Heart left ventricle (tissue), 16 donors: ENCODE data around the gene PACSIN1. TPM values are rescaled to one million over a fixed set of nuclear protein-coding genes. Genes with fewer than 3 reads are reported as not detected.

Experiments
- ATAC-seq, 4 donors: fragments of 200-7000 bp; cut with Tn5 transposase; one replicate each; pipeline ENCODE4 v1.9.1; 2020 to 2022; ENCODE audit warnings: moderate library complexity in 4 of 4, mild to moderate bottlenecking in 3 of 4, moderate number of reproducible peaks in 1 of 4
- DNase-seq, 5 donors: peaks; one replicate each; pipeline ENCODE4 v3.0.0-alpha.2; 2020
- H3K27ac ChIP-seq, 12 donors: fragments of 200-600 bp; sonication (generic) in 4 of 12; one replicate each; pipeline versions ENCODE4 v1.5.0 to v1.8.0; 2016 to 2022; ENCODE audit warnings: mild to moderate bottlenecking in 2 of 12
- H3K27me3 ChIP-seq, 9 donors: fragments of 200-600 bp; sonication (generic) in 2 of 9; one replicate each; pipeline versions ENCODE4 v1.5.1 to v1.8.0; 2016 to 2022; ENCODE audit warnings: mild to moderate bottlenecking in 3 of 9
- H3K36me3 ChIP-seq, 9 donors: fragments of 200-600 bp; sonication (generic) in 2 of 9; one replicate each; pipeline versions ENCODE4 v1.5.0 to v1.8.0; 2018 to 2022; ENCODE audit warnings: mild to moderate bottlenecking in 2 of 9
- H3K4me1 ChIP-seq, 12 donors: fragments of 200-600 bp; sonication (generic) in 4 of 12; one replicate each; pipeline versions ENCODE4 v1.5.0 to v1.8.0; 2016 to 2022; ENCODE audit warnings: mild to moderate bottlenecking in 3 of 12
- H3K4me3 ChIP-seq, 12 donors: fragments of 200-600 bp; sonication (generic) in 4 of 12; one replicate each; pipeline versions ENCODE4 v1.5.0 to v1.8.0; 2017 to 2022; ENCODE audit warnings: mild to moderate bottlenecking in 9 of 12, moderate library complexity in 4 of 12
- H3K9me3 ChIP-seq, 12 donors: fragments of 200-600 bp; sonication (generic) in 4 of 12; one replicate each; pipeline versions ENCODE4 v1.5.0 to v1.8.0; 2016 to 2022; ENCODE audit warnings: mild to moderate bottlenecking in 1 of 12
- POLR2A ChIP-seq, 2 donors: fragments of 450-650 bp; IDR thresholded peaks; one replicate each; pipeline ENCODE4 v1.6.1; 2017; ENCODE audit warnings: antibody characterized with exemption in 2 of 2, mild to moderate bottlenecking in 2 of 2, moderate library complexity in 2 of 2
- WGBS, 4 donors: extraction: QIAGEN DNeasy Blood & Tissue Kit in 2 of 4; methylation state at CpG; one replicate each; pipeline versions ENCODE4 v1.1.5 to v1.1.7; 2013 to 2018; 5-methylcytosine and 5-hydroxymethylcytosine counted together
- intact Hi-C, 10 donors: fragments of 100-400 bp; cut with DNase I; formaldehyde crosslinking; loops; one replicate each; pipeline versions ENCODE4 v1.11.1 to v1.14.2; 2022
- polyA plus RNA-seq, 2 donors: library from polyadenylated mRNA; stranded (reverse); fragments of 200-250 nt; gene quantifications; one replicate each; pipeline ENCODE4 v1.2.3, GENCODE V29; 2013
- total RNA-seq, 9 donors: library from RNA; depleted of rRNA in 2 of 9; stranded (reverse); fragments of >200 nt in 2 of 9; fragmentation: NEBNext Ultra II Directional in 3 of 9; extraction: Animal tissue kit (Norgen Biotek cat#: 25700) in 3 of 9; gene quantifications; one replicate each; pipeline versions ENCODE4 v1.1.0 to v1.2.4, GENCODE V29; 2016 to 2023
- TF ChIP-seq, protein P1 (sequence below), 12 donors: fragments of 200-600 bp; sonication (generic) in 4 of 12; IDR thresholded peaks; one replicate each; pipeline versions ENCODE4 v1.5.0 to v1.8.0; 2018 to 2022; ENCODE audit warnings: antibody characterized with exemption in 12 of 12, mild to moderate bottlenecking in 5 of 12
- donor health status: ischemic (EF 13 %, LVEDD 7.1; RV severe dilation, severe dysfunction).
- donor health status: healthy with polysubstance abuse.
- donor health status: DM: no; HTN: yes; CAD: no.
- donor health status: DM: no; HTN: no; CAD: no.
- donor health status: ischemic (EF 25% LVEDD 6.9; RV normal size, moderate dysfunction).
- donor health status: ischemic (EF 25% LVEDD 5.7; RV mildly dilated, moderate dysfunction).
- donor health status: healthy.
- donor health status: DM: yes; HTN: yes; CAD: no.
- donor health status: ischemic (EF 35%, LVEDD 5.7; RV mildly dilated, moderate dysfunction).
- donor health status: nonischemic (EF 11% LVEDD 7.7; RV severe dilation, severe dysfunction).
- donor health status: DM: yes; HTN: yes; CAD: no.
- donor health status: PGD.
- donor health status: ischemic (EF 29% LVEDD 5.4; RV normal size, mild dysfunction).
- donor health status: nonischemic (EF 23%, LVEDD 6.1; RV moderate dilation, normal function).

PACSIN1 gene
- total and polyA plus RNA-seq, 11 donors = 1.6 to 12.7 (median 6.0) TPM

DNA sequence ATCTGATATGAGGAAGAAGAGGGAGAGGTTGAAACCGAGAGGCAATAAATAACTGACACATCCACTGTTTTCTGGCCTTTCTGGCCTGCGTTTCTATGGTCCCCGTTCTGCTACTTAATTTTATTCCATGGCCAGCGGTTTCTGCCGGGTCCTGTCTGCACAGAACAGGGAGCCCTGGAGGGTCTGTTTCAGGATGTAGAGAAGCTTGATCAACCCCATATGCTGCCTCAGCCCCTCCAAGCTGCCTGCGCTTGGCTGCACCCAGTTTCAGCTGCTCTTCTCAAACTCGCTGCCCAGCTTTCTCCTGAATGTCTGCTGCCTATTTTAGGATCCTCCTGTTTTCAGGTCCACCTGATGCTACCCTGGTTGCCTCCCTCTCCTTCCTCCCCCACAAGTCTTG is 18.5 kb upstream of the PACSIN1 start:
- WGBS, 4 donors = 78 to 89% (median 82%) methylated on average over 7 of the region's 7 CpGs
- TF ChIP-seq, protein P1, sequence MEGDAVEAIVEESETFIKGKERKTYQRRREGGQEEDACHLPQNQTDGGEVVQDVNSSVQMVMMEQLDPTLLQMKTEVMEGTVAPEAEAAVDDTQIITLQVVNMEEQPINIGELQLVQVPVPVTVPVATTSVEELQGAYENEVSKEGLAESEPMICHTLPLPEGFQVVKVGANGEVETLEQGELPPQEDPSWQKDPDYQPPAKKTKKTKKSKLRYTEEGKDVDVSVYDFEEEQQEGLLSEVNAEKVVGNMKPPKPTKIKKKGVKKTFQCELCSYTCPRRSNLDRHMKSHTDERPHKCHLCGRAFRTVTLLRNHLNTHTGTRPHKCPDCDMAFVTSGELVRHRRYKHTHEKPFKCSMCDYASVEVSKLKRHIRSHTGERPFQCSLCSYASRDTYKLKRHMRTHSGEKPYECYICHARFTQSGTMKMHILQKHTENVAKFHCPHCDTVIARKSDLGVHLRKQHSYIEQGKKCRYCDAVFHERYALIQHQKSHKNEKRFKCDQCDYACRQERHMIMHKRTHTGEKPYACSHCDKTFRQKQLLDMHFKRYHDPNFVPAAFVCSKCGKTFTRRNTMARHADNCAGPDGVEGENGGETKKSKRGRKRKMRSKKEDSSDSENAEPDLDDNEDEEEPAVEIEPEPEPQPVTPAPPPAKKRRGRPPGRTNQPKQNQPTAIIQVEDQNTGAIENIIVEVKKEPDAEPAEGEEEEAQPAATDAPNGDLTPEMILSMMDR (IDR thresholded peaks at IDR 0.05) = no peak
- no peak for TF ChIP-seq POLR2A (IDR thresholded peaks at IDR 0.05)
- Histone ChIP-seq H3K9me3 (peaks cover 0 to 9% (median 0%) of the 10 kb centered on the region in 12 donors), H3K4me1 (no peaks in the 10 kb centered on the region), H3K4me3 (no peak overlapping the region), H3K27me3 (no peaks in the 10 kb centered on the region), H3K36me3 (no peaks in the 10 kb centered on the region), H3K27ac (no peak overlapping the region)
- intact Hi-C loops = no loop called here
- no peak for ATAC-seq
- no peak for DNase-seq

DNA sequence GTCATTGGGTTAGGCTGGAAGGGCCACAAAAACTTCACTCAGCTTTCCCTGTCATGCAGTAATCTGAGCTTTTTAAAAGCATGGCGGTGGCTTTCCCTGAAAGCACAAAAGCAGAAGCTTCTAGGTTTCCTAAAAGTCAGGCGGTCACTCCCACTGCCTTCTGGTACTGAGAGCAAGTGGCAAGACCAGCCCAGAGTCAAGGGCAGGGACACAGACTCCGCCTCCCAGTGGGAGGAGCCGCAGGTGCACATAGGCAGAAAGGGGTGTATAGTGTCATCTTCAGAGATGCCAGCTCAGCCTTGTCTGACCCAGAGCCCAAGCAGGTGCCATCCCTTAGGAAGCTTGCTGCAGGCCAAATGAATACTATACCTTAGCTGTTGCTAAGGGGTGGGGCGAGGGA is 18.0 kb upstream of the PACSIN1 start:
- Histone ChIP-seq H3K27ac (no peak overlapping the region), H3K4me1 (no peaks in the 10 kb centered on the region), H3K4me3 (no peak overlapping the region), H3K27me3 (no peaks in the 10 kb centered on the region), H3K9me3 (peaks cover 0 to 9% (median 0%) of the 10 kb centered on the region in 12 donors), H3K36me3 (no peaks in the 10 kb centered on the region)
- no peak for DNase-seq
- ATAC-seq = no peak
- 53 to 81% (median 68%) methylated on average over 5 of the region's 5 CpGs for WGBS, 4 donors
- intact Hi-C loops = no loop called here
- TF ChIP-seq, protein P1 (IDR thresholded peaks at IDR 0.05) = no peak
- no peak for TF ChIP-seq POLR2A (IDR thresholded peaks at IDR 0.05)

- intact Hi-C loops = loop anchor here in 1 of 10 donors (10.0 kb wide), 1 partner anchor 684 kb away; no protein-coding TSS in a partner anchor
- H3K4me1 ChIP-seq = no peaks in the 10 kb centered on the region
- H3K4me3 ChIP-seq = no peak overlapping the region
- 98 to 100% (median 99%) methylated on average over 1 of the region's 1 CpG for WGBS, 4 donors
- TF ChIP-seq POLR2A (IDR thresholded peaks at IDR 0.05) = no peak
- TF ChIP-seq, protein P1 (IDR thresholded peaks at IDR 0.05) = no peak
- no peaks in the 10 kb centered on the region for H3K27me3 ChIP-seq
- no peak overlapping the region for H3K27ac ChIP-seq
- no peak for DNase-seq
- H3K36me3 ChIP-seq = no peaks in the 10 kb centered on the region
- ATAC-seq = no peak
- H3K9me3 ChIP-seq = peaks cover 0 to 9% (median 0%) of the 10 kb centered on the region in 12 donors
Observed at GRCh38 chr6:34451192-34451591, 14.7 kb upstream of the PACSIN1 start.

DNA sequence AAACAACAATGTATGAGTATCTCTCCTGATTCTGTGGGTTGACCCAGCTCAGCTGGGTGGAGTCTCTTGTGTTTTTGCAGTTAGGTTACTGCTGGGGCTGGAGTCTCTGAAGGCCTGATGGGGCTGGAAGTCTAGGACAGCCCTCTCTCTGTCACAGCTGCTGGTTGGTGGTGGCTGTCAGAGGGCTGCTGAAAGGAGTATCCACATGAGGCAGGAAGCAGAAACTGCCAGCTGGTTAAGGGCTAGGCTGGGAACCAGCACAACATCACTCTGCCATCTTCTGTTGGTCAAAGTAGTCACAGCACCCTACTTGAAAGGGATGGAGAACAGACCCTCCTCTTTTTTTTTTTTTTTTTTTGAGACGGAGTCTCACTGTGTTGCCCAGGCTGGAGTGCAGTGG is 10.0 kb upstream of the PACSIN1 start:
- 71 to 100% (median 91%) methylated on average over 1 of the region's 1 CpG for WGBS, 4 donors
- TF ChIP-seq, protein P1 (IDR thresholded peaks at IDR 0.05) = no peak
- no peak for TF ChIP-seq POLR2A (IDR thresholded peaks at IDR 0.05)
- no peak overlapping the region for H3K4me3 ChIP-seq
- H3K36me3 ChIP-seq = no peaks in the 10 kb centered on the region
- intact Hi-C loops = loop anchor here in 1 of 10 donors (10.0 kb wide), 1 partner anchor 679 kb away; no protein-coding TSS in a partner anchor
- H3K4me1 ChIP-seq = no peaks in the 10 kb centered on the region
- no peak overlapping the region for H3K27ac ChIP-seq
- no peaks in the 10 kb centered on the region for H3K27me3 ChIP-seq
- DNase-seq (no peak), ATAC-seq (no peak)
- peaks cover 0 to 9% (median 0%) of the 10 kb centered on the region in 12 donors for H3K9me3 ChIP-seq
